ENCODE measurements around the gene RFXANK. TPM values are rescaled to one million over a fixed set of nuclear protein-coding genes. Genes with fewer than 3 reads are reported as not detected.
"Not testable (repeated sequence)": the region's sequence is repeated elsewhere in the genome, so short reads cannot be mapped to it uniquely, and the experiment has no call there.

RFXANK gene
- polyA plus RNA-seq (2013, experiment 1 of 2), result 69.3 TPM
- polyA plus RNA-seq (2013, experiment 2 of 2), result 63.1 TPM

GRCh38 chr19:19192078-19192882, at the start of gene RFXANK, which contains the start of gene BORCS8:
Gene RFXANK (plus strand): TSS chr19:19192258. CDS start chr19:19193947, 1,689 bp downstream.
Gene BORCS8 (minus strand): TSS chr19:19192152. CDS start chr19:19192117, 35 bp downstream.
- 0% methylated on average over 36 to 38 of the region's 53 CpGs for WGBS, 2 experiments (ENCODE audit: insufficient coverage in 2 of 2)
- Histone ChIP-seq H3K4me3 (ENCODE audit: extremely low read depth, insufficient read depth, low read length, poor library complexity, severe bottlenecking) (peak within 1 kb of the TSS; percentile 86), H3K36me3 (ENCODE audit: control insufficient read depth, insufficient read depth, low read length) (peaks cover 34% of the 10 kb centered on the region), H3K4me1 (ENCODE audit: control insufficient read depth, insufficient read depth, low read length, poor library complexity, severe bottlenecking) (peaks cover 6% of the 10 kb centered on the region), H3K9me3 (ENCODE audit: control insufficient read depth, low read length) (no peaks in the 10 kb centered on the region), H3K27ac (ENCODE audit: low read depth, low read length, severe bottlenecking) (peak within 1 kb of the TSS; percentile 92)

GRCh38 chr19:19142347-19142746, 49.7 kb upstream of the RFXANK start:
- H3K27ac ChIP-seq (ENCODE audit: low read depth, low read length, severe bottlenecking), result no peak overlapping the region
- 88 to 95% methylated on average over 8 to 10 of the region's 12 CpGs for WGBS, 2 experiments (ENCODE audit: insufficient coverage in 2 of 2)
- H3K36me3 ChIP-seq (ENCODE audit: control insufficient read depth, insufficient read depth, low read length), result no peaks in the 10 kb centered on the region

GRCh38 chr19:19145281-19145680, 46.8 kb upstream of the RFXANK start:
- H3K9me3 ChIP-seq (ENCODE audit: control insufficient read depth, low read length), result no peaks in the 10 kb centered on the region
- H3K4me3 ChIP-seq (ENCODE audit: extremely low read depth, insufficient read depth, low read length, poor library complexity, severe bottlenecking), result no peak overlapping the region
- no peaks in the 10 kb centered on the region for H3K36me3 ChIP-seq (ENCODE audit: control insufficient read depth, insufficient read depth, low read length)
- H3K27ac ChIP-seq (ENCODE audit: low read depth, low read length, severe bottlenecking), result no peak overlapping the region
- H3K4me1 ChIP-seq (ENCODE audit: control insufficient read depth, insufficient read depth, low read length, poor library complexity, severe bottlenecking), result no peaks in the 10 kb centered on the region
- WGBS, 2 experiments (ENCODE audit: insufficient coverage in 2 of 2), result 92 to 96% methylated on average over 15 to 16 of the region's 17 CpGs

More at GRCh38 chr19:19142347-19142746, 49.7 kb upstream of the RFXANK start:
- H3K4me1 ChIP-seq (ENCODE audit: control insufficient read depth, insufficient read depth, low read length, poor library complexity, severe bottlenecking), result no peaks in the 10 kb centered on the region
- no peak overlapping the region for H3K4me3 ChIP-seq (ENCODE audit: extremely low read depth, insufficient read depth, low read length, poor library complexity, severe bottlenecking)
- no peaks in the 10 kb centered on the region for H3K9me3 ChIP-seq (ENCODE audit: control insufficient read depth, low read length)

GRCh38 chr19:19145684-19146608, 46.1 kb upstream of the RFXANK start:
- H3K36me3 ChIP-seq (ENCODE audit: control insufficient read depth, insufficient read depth, low read length), result no peaks in the 10 kb centered on the region
- H3K4me3 ChIP-seq (ENCODE audit: extremely low read depth, insufficient read depth, low read length, poor library complexity, severe bottlenecking), result no peak overlapping the region
- no peak overlapping the region for H3K27ac ChIP-seq (ENCODE audit: low read depth, low read length, severe bottlenecking)
- H3K9me3 ChIP-seq (ENCODE audit: control insufficient read depth, low read length), result no peaks in the 10 kb centered on the region
- no peaks in the 10 kb centered on the region for H3K4me1 ChIP-seq (ENCODE audit: control insufficient read depth, insufficient read depth, low read length, poor library complexity, severe bottlenecking)
- WGBS, 2 experiments (ENCODE audit: insufficient coverage in 2 of 2), result 57 to 58% methylated on average over 37 to 38 of the region's 47 CpGs

- Histone ChIP-seq H3K36me3 (ENCODE audit: control insufficient read depth, insufficient read depth, low read length) (no peaks in the 10 kb centered on the region), H3K4me1 (ENCODE audit: control insufficient read depth, insufficient read depth, low read length, poor library complexity, severe bottlenecking) (no peaks in the 10 kb centered on the region), H3K4me3 (ENCODE audit: extremely low read depth, insufficient read depth, low read length, poor library complexity, severe bottlenecking) (no peak overlapping the region), H3K27ac (ENCODE audit: low read depth, low read length, severe bottlenecking) (no peak overlapping the region), H3K9me3 (ENCODE audit: control insufficient read depth, low read length) (no peaks in the 10 kb centered on the region)
- WGBS, 2 experiments (ENCODE audit: insufficient coverage in 2 of 2), result 94 to 100% methylated on average over 1 to 7 of the region's 7 CpGs
Observed at GRCh38 chr19:19146865-19147264, 45.2 kb upstream of the RFXANK start.

- Histone ChIP-seq H3K27ac (ENCODE audit: low read depth, low read length, severe bottlenecking) (no peak overlapping the region), H3K9me3 (ENCODE audit: control insufficient read depth, low read length) (no peaks in the 10 kb centered on the region), H3K4me1 (ENCODE audit: control insufficient read depth, insufficient read depth, low read length, poor library complexity, severe bottlenecking) (no peaks in the 10 kb centered on the region), H3K4me3 (ENCODE audit: extremely low read depth, insufficient read depth, low read length, poor library complexity, severe bottlenecking) (no peak overlapping the region), H3K36me3 (ENCODE audit: control insufficient read depth, insufficient read depth, low read length) (no peaks in the 10 kb centered on the region)
- WGBS, 2 experiments (ENCODE audit: insufficient coverage in 2 of 2), result 76 to 84% methylated on average over 5 of the region's 5 CpGs
Observed at GRCh38 chr19:19147344-19147743, 44.7 kb upstream of the RFXANK start.

- not testable (repeated sequence) for H3K4me1 ChIP-seq (ENCODE audit: control insufficient read depth, insufficient read depth, low read length, poor library complexity, severe bottlenecking); H3K36me3 ChIP-seq (ENCODE audit: control insufficient read depth, insufficient read depth, low read length); H3K9me3 ChIP-seq (ENCODE audit: control insufficient read depth, low read length); H3K4me3 ChIP-seq (ENCODE audit: extremely low read depth, insufficient read depth, low read length, poor library complexity, severe bottlenecking); H3K27ac ChIP-seq (ENCODE audit: low read depth, low read length, severe bottlenecking)
- WGBS, 2 experiments (ENCODE audit: insufficient coverage in 2 of 2), result 88% methylated on average over 5 of the region's 8 CpGs; no CpG with 5 or more reads in 1 of the 2 experiments
Observed at GRCh38 chr19:19148504-19148903, 43.6 kb upstream of the RFXANK start.

- H3K4me1 ChIP-seq (ENCODE audit: control insufficient read depth, insufficient read depth, low read length, poor library complexity, severe bottlenecking), result no peaks in the 10 kb centered on the region
- 88 to 93% methylated on average over 1 to 2 of the region's 2 CpGs for WGBS, 2 experiments (ENCODE audit: insufficient coverage in 2 of 2)
- no peak overlapping the region for H3K27ac ChIP-seq (ENCODE audit: low read depth, low read length, severe bottlenecking)
- no peak overlapping the region for H3K4me3 ChIP-seq (ENCODE audit: extremely low read depth, insufficient read depth, low read length, poor library complexity, severe bottlenecking)
- no peaks in the 10 kb centered on the region for H3K36me3 ChIP-seq (ENCODE audit: control insufficient read depth, insufficient read depth, low read length)
- no peaks in the 10 kb centered on the region for H3K9me3 ChIP-seq (ENCODE audit: control insufficient read depth, low read length)
Observed at GRCh38 chr19:19149435-19149834, 42.6 kb upstream of the RFXANK start.

- Histone ChIP-seq H3K4me3 (ENCODE audit: extremely low read depth, insufficient read depth, low read length, poor library complexity, severe bottlenecking) (no peak overlapping the region), H3K27ac (ENCODE audit: low read depth, low read length, severe bottlenecking) (no peak overlapping the region), H3K9me3 (ENCODE audit: control insufficient read depth, low read length) (no peaks in the 10 kb centered on the region), H3K4me1 (ENCODE audit: control insufficient read depth, insufficient read depth, low read length, poor library complexity, severe bottlenecking) (no peaks in the 10 kb centered on the region), H3K36me3 (ENCODE audit: control insufficient read depth, insufficient read depth, low read length) (no peaks in the 10 kb centered on the region)
- WGBS, 2 experiments (ENCODE audit: insufficient coverage in 2 of 2), result 83 to 88% methylated on average over 8 to 10 of the region's 11 CpGs
Observed at GRCh38 chr19:19151418-19151817, 40.6 kb upstream of the RFXANK start.

- H3K27ac ChIP-seq (ENCODE audit: low read depth, low read length, severe bottlenecking), result no peak overlapping the region
- no peak overlapping the region for H3K4me3 ChIP-seq (ENCODE audit: extremely low read depth, insufficient read depth, low read length, poor library complexity, severe bottlenecking)
- H3K4me1 ChIP-seq (ENCODE audit: control insufficient read depth, insufficient read depth, low read length, poor library complexity, severe bottlenecking), result no peaks in the 10 kb centered on the region
- H3K9me3 ChIP-seq (ENCODE audit: control insufficient read depth, low read length), result no peaks in the 10 kb centered on the region
- WGBS, 2 experiments (ENCODE audit: insufficient coverage in 2 of 2), result 83 to 89% methylated on average over 11 to 12 of the region's 13 CpGs
- no peaks in the 10 kb centered on the region for H3K36me3 ChIP-seq (ENCODE audit: control insufficient read depth, insufficient read depth, low read length)
Observed at GRCh38 chr19:19152668-19153384, 39.2 kb upstream of the RFXANK start.

Data from mesodermal cell (in vitro differentiated cells).